ENCODE results near the gene BCAS1.

BCAS1 gene

GRCh38 chr20:54070187-54070987 is at the start of gene BCAS1:
Gene BCAS1 (minus strand): TSS chr20:54070594. CDS start chr20:54058718, 11,876 bp downstream.
- DNase-seq = no peak

- no peak for DNase-seq
Observed at GRCh38 chr20:54119744-54120143, 49.4 kb upstream of the BCAS1 start.

- DNase-seq = no peak
Observed at GRCh38 chr20:54118220-54119001, 48.0 kb upstream of the BCAS1 start.

GRCh38 chr20:54116550-54117235 is 46.3 kb upstream of the BCAS1 start:
- DNase-seq = no peak

- DNase-seq = no peak
Observed at GRCh38 chr20:54115172-54115854, 44.9 kb upstream of the BCAS1 start.

- no peak for DNase-seq
Observed at GRCh38 chr20:54114109-54114508, 43.7 kb upstream of the BCAS1 start.

GRCh38 chr20:54113566-54113965 is 43.2 kb upstream of the BCAS1 start:
- DNase-seq = no peak

GRCh38 chr20:54112221-54112884 is 42.0 kb upstream of the BCAS1 start:
- DNase-seq = no peak

GRCh38 chr20:54111460-54111859 is 41.1 kb upstream of the BCAS1 start:
- no peak for DNase-seq

GRCh38 chr20:54110457-54110856 is 40.1 kb upstream of the BCAS1 start:
- no peak for DNase-seq

GRCh38 chr20:54110041-54110440 is 39.6 kb upstream of the BCAS1 start:
- no peak for DNase-seq

- no peak for DNase-seq
Observed at GRCh38 chr20:54108817-54109216, 38.4 kb upstream of the BCAS1 start.

- no peak for DNase-seq
Observed at GRCh38 chr20:54108326-54108642, 37.9 kb upstream of the BCAS1 start.

- DNase-seq = no peak
Observed at GRCh38 chr20:54107600-54108325, 37.4 kb upstream of the BCAS1 start.

- DNase-seq = no peak
Observed at GRCh38 chr20:54107181-54107580, 36.8 kb upstream of the BCAS1 start.

- DNase-seq = no peak
Observed at GRCh38 chr20:54106162-54106561, 35.8 kb upstream of the BCAS1 start.

GRCh38 chr20:54105653-54106052 is 35.3 kb upstream of the BCAS1 start:
- no peak for DNase-seq

- DNase-seq = no peak
Observed at GRCh38 chr20:54104781-54105180, 34.4 kb upstream of the BCAS1 start.

GRCh38 chr20:54103762-54104600 is 33.6 kb upstream of the BCAS1 start:
- no peak for DNase-seq

GRCh38 chr20:54103067-54103761 is 32.8 kb upstream of the BCAS1 start:
- peak; percentile 94 for DNase-seq

Data from activated CD8-positive, alpha-beta memory T cell treated with anti-CD3 and anti-CD28 coated beads, Interleukin-2, amount 50 U/mL, for 48 hours (primary cell).